OCI-LY3 (cell line): ENCODE results near the gene LUZP1.

Experiments used
- H2AFZ ChIP-seq: fragments of 200-600, 300-600 bp; shearing (Covaris generic); 2 replicates; pipeline ENCODE4 v1.6.0; 2014; ENCODE audit warnings: antibody characterized with exemption, low read depth, low read length
- H3K27ac ChIP-seq: fragments of 200-600, 300-600 bp; sonication (generic); 2 replicates; pipeline ENCODE4 v1.5.1; 2014; ENCODE audit warnings: mild to moderate bottlenecking, low read length, moderate library complexity, mixed read lengths
- H3K27me3 ChIP-seq: fragments of 200-600, 300-600 bp; sonication (generic); 2 replicates; pipeline ENCODE4 v1.6.1; 2014; ENCODE audit warnings: low read depth, low read length, mixed read lengths
- H3K36me3 ChIP-seq: fragments of 200-600, 300-600 bp; sonication (generic); replicated peaks from 2 replicates; pipeline ENCODE3; 2014; ENCODE audit warnings: low read depth, low read length, mixed read lengths
- H3K4me1 ChIP-seq: fragments of 300-600, 200-600 bp; sonication (generic); 2 replicates; pipeline ENCODE4 v1.6.1; 2014; ENCODE audit warnings: low read length, mixed read lengths
- H3K4me2 ChIP-seq: fragments of 200-600, 300-600 bp; sonication (generic); 2 replicates; pipeline ENCODE4 v1.6.1; 2014; ENCODE audit warnings: low read length, mixed read lengths
- H3K4me3 ChIP-seq: fragments of 300-600, 200-600 bp; sonication (generic); 2 replicates; pipeline ENCODE4 v1.5.1; 2014; ENCODE audit warnings: antibody characterized with exemption, mild to moderate bottlenecking, low read length, moderate library complexity
- H3K79me2 ChIP-seq: fragments of 300-600, 200-600 bp; shearing (Covaris generic); 2 replicates; pipeline ENCODE4 v1.6.1; 2014; ENCODE audit warnings: mild to moderate bottlenecking, low read length, mixed read lengths
- H3K9ac ChIP-seq: fragments of 300-600, 200-600 bp; shearing (Covaris generic); 2 replicates; pipeline ENCODE4 v1.6.0; 2014; ENCODE audit warnings: mild to moderate bottlenecking, low read length, moderate library complexity
- H3K9me3 ChIP-seq: fragments of 200-600, 300-600 bp; shearing (Covaris generic); 2 replicates; pipeline ENCODE4 v1.6.1; 2014; ENCODE audit warnings: low read length, mixed read lengths; ENCODE audit not compliant: insufficient read depth
- H4K20me1 ChIP-seq: fragments of 200-600, 300-600 bp; sonication (generic); 2 replicates; pipeline ENCODE4 v1.6.1; 2016; ENCODE audit warnings: low read length, mixed read lengths; ENCODE audit not compliant: insufficient read depth
- EZH2phosphoT487 ChIP-seq: fragments of 200-600 bp; shearing (Covaris generic); IDR thresholded peaks from 2 replicates; pipeline ENCODE4 v1.6.1; 2018; ENCODE audit warnings: antibody characterized with exemption, mixed run types, low read depth
- TF ChIP-seq, protein P1 (sequence below): fragments of 200-600, 300-600 bp; sonication (generic); IDR thresholded peaks from 2 replicates; pipeline ENCODE4 v1.5.1; 2014; ENCODE audit warnings: antibody characterized with exemption, low read length, low read depth

The LUZP1 gene

DNA sequence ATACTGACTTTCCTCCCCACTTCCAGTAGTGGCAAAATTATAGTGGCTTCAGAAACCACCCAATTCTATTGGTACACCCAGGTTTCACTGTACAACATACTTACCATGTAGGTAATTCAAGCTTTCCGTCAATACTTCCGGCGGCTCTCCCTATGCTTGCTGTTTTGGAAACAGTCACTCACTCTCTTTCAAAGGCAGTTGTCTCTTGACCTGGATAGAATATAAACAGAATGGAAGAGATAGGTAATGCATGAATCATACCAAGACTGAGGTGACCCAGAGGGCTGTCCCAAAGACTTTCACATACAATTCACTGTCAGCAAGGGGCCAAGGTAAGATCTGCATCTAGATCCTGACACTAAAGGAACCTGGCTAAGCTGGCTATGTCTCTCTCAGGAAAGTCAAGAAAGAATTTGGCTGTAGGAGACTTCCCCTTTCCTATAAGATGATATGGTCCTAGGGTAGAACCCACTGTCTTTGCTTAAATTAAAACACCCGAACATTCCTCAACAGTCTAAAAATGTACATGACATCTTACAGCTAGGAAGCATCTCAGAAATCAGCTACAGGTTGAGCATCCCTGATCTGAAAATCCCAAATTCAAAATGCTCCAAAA lies 59.6 kb downstream of the LUZP1 start:
- Histone ChIP-seq H2AFZ (no peak overlapping the region), H3K4me3 (no peak overlapping the region), H3K4me2 (no peak overlapping the region), H3K27ac (no peak overlapping the region), H4K20me1 (no peaks in the 10 kb centered on the region; the same call in 1 of the 2 replicates), H3K9ac (no peak overlapping the region), H3K79me2 (no peaks in the 10 kb centered on the region), H3K36me3 (no peaks in the 10 kb centered on the region), H3K4me1 (no peaks in the 10 kb centered on the region; the same call in 1 of the 2 replicates), H3K9me3 (no peaks in the 10 kb centered on the region), H3K27me3 (no peaks in the 10 kb centered on the region)
- TF ChIP-seq, protein P1, sequence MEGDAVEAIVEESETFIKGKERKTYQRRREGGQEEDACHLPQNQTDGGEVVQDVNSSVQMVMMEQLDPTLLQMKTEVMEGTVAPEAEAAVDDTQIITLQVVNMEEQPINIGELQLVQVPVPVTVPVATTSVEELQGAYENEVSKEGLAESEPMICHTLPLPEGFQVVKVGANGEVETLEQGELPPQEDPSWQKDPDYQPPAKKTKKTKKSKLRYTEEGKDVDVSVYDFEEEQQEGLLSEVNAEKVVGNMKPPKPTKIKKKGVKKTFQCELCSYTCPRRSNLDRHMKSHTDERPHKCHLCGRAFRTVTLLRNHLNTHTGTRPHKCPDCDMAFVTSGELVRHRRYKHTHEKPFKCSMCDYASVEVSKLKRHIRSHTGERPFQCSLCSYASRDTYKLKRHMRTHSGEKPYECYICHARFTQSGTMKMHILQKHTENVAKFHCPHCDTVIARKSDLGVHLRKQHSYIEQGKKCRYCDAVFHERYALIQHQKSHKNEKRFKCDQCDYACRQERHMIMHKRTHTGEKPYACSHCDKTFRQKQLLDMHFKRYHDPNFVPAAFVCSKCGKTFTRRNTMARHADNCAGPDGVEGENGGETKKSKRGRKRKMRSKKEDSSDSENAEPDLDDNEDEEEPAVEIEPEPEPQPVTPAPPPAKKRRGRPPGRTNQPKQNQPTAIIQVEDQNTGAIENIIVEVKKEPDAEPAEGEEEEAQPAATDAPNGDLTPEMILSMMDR = no peak
- TF ChIP-seq EZH2phosphoT487 = no peak

DNA sequence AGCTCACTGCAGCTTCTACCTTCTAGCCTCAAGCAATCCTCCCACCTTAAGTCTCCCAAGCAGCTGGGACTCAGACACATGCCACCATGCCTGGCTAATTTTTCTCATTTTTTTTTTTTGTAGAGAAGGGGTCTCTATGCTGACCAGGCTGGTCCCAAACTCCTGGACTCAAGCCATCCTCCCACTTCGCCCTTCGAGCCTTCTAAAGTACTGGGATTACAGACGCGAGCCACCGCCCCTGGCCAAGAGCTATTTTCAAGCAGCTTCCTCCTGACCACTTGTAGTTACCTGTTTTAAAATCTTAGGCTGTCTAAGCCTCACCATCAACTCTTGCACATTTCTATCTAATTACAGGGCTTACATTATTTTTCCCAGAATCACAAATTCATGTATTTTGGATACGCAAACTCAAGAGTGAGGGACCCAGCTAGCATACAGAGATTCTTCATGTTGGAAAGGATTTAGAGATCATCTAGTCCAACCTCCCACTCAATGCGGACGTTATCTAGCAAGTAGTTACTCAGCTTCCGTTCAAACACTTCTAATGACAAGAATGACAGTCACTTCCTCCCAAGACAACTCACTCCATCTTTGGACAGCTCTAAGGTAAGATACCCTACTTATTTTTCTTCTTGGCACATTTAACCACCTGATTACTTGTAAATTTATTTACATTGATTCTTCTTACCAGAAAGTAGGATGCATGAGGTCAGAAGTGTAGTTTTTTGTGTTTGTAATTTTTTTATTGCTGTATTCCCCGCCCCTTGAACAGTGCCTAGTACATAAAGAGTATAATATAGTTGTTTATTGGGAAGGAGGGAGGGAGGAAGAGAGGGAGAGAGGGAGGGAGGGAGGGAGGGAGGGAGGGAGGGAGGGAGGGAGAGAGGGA lies 65.4 kb downstream of the LUZP1 start:
- H3K4me2 ChIP-seq = no peak overlapping the region
- H3K79me2 ChIP-seq = no peaks in the 10 kb centered on the region
- H3K4me1 ChIP-seq = no peaks in the 10 kb centered on the region

DNA sequence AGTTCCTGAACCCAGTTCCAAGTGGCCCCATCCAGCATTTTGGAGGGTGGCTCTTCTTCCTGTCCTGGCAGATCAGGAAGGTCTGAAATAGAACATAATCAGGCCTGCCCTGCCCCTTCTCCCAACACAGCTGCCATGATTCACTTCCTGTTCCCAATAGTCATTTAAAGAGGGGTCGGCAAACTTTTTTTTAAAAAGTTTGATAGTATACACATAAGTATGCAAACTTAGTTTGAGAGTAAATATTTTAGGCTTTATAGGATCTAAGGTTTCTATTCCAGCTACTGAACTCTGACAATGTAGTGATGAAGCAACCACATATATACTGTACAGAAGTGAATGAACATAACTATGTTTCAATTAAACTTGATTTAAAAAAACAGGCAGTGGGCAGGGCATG lies 66.4 kb downstream of the LUZP1 start:
- Histone ChIP-seq H2AFZ (no peak overlapping the region), H3K27me3 (no peaks in the 10 kb centered on the region), H3K79me2 (no peaks in the 10 kb centered on the region), H3K4me2 (no peak overlapping the region), H4K20me1 (no peaks in the 10 kb centered on the region), H3K4me1 (no peaks in the 10 kb centered on the region), H3K4me3 (no peak overlapping the region), H3K9me3 (no peaks in the 10 kb centered on the region), H3K27ac (no peak overlapping the region), H3K36me3 (no peaks in the 10 kb centered on the region), H3K9ac (no peak overlapping the region)
- TF ChIP-seq EZH2phosphoT487 = no peak
- TF ChIP-seq, protein P1 = no peak

More for the DNA sequence above, 65.4 kb downstream of the LUZP1 start:
- H3K9me3 ChIP-seq = no peaks in the 10 kb centered on the region
- H4K20me1 ChIP-seq = no peaks in the 10 kb centered on the region
- H3K4me3 ChIP-seq = no peak overlapping the region
- no peak overlapping the region for H3K27ac ChIP-seq
- H3K27me3 ChIP-seq = no peaks in the 10 kb centered on the region
- H3K36me3 ChIP-seq = no peaks in the 10 kb centered on the region
- H2AFZ ChIP-seq = no peak overlapping the region
- TF ChIP-seq, protein P1 = no peak
- TF ChIP-seq EZH2phosphoT487 = no peak
- H3K9ac ChIP-seq = no peak overlapping the region

DNA sequence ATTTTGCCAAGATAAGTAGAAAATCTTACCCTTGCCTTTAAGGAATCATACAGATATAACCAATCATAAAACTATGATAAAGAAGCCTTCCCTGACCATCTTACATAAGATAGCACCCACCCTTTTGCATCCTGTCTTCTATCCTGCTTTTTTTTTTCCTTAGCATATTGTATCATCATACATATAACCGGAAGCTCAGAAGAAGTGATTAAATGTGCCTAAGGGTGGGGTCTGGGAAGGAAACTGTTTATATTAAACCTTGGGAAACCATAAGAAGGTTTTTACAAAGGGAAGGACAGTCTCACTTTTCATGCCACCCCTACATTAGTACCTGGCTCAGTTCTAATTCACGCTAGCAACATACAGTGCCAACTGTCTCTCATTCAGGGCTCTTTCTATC lies 66.8 kb downstream of the LUZP1 start:
- TF ChIP-seq, protein P1 = no peak
- TF ChIP-seq EZH2phosphoT487 = no peak
- no peak overlapping the region for H3K9ac ChIP-seq
- no peaks in the 10 kb centered on the region for H4K20me1 ChIP-seq
- no peak overlapping the region for H2AFZ ChIP-seq
- H3K4me2 ChIP-seq = no peak overlapping the region
- no peaks in the 10 kb centered on the region for H3K4me1 ChIP-seq
- H3K4me3 ChIP-seq = no peak overlapping the region
- H3K79me2 ChIP-seq = no peaks in the 10 kb centered on the region
- H3K27ac ChIP-seq = no peak overlapping the region
- no peaks in the 10 kb centered on the region for H3K9me3 ChIP-seq
- H3K27me3 ChIP-seq = no peaks in the 10 kb centered on the region
- H3K36me3 ChIP-seq = no peaks in the 10 kb centered on the region
